ENCODE results near the gene TTLL8. TPM values are rescaled to one million over a fixed set of nuclear protein-coding genes. Genes with fewer than 3 reads are reported as not detected.

The TTLL8 gene
- total RNA-seq, 1 donor, result 0.27 TPM

DNA sequence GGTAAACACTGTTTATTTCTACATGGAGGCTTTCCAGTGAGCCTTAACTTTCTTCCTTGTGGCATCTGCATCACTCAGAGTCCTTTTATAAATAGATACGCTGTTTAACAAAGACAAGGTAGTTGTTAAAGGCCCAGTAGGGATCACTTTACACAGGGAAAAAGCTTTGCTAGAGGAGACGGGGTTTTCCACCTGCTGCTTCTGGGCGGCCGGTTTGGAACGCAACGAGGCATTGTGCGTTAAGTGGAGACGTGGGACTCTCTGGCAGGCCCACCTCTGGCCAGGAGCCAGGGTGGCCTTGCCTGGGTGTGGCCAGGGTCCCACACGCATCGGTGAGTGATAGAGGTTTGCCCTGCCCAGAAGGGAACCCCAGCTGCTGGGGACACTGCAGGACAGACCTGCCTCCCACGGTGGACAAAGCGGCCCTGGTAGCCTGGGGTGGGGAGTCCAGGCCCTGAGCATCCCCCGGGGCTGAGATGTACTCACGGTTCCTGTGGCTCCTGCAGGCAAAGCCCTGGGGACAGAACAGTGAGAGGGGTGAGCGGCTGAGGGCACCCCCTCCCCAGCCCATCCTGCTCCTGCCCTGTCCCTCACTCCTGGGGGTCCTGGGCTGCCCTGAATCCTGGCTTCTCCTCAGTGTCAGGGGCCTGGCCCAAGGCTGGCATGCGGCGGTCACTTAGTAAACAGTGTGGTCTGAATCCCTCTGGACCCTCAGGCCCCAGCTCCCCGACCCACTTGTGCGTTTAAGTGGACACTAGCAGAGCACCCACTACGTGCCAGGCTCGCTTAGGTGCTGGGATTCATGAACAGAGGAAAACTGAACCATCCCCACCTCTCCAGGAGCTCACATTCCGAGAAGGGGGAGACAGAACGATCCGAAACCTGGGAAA is 49.7 kb downstream of the TTLL8 start:
- no peak for DNase-seq (ENCODE audit: low read depth in 2 of 3, low spot score in 2 of 3)

DNA sequence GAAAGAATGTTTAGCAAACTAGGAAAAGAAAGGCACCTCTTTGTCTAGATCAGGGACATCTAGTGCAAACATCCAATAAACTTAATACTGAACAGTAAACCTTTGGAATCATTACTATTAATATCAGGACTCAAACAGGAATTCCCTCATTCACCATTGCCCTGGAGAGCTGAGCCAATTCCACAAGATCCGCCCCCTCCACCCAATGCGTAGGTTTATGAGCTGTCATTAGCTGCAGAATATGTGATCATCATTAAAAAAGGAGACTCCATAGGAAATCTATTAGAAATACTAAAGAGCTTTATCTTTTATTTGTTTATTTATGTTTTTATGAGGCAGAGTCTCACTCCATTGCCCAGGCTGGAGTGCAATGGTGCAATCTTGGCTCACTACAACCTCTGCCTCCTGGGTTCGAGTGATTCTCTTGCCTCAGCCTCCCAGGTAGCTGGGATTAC is 51.0 kb downstream of the TTLL8 start:
- DNase-seq (ENCODE audit: low read depth in 2 of 3, low spot score in 2 of 3), result no peak

DNA sequence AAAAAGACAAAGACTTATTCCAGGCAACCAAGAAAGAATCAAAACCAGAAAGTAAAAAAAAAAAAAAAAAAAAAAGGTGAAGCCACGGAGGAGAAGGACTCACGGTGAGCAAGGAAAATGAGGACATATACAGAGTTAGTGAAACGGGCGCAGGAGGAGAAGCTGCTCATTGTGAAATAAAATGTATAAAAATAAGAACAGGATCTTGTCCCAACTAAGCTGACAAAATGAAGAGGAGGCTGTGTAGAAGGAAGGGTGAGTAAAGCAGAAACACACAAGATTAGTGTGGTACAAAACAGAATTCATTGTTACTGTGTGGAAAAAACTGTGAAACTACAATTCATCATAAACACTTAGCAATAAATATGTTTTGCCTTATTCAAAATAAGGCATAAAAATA is 53.2 kb downstream of the TTLL8 start:
- DNase-seq (ENCODE audit: low read depth in 2 of 3, low spot score in 2 of 3), result no peak

DNA sequence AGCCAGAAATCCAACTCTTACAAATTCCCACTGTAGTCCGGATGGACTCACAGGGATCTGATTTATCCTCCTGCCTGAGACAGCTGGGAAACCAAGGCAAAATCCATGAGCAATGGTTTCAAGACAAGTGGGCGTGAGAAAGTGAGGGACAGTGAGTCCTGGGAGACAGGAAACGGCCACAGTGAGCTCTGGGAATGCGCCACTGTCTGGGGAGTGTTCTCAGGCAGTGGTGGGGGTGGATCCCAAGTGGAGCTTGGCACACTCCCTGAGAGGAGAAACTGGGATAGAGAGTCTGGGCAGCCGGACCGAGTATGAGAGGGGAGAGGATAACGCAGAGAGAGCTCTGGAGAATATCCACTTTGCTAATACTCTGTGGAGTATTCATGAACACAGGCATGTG is 55.3 kb downstream of the TTLL8 start:
- DNase-seq (ENCODE audit: low read depth in 2 of 3, low spot score in 2 of 3), result no peak

DNA sequence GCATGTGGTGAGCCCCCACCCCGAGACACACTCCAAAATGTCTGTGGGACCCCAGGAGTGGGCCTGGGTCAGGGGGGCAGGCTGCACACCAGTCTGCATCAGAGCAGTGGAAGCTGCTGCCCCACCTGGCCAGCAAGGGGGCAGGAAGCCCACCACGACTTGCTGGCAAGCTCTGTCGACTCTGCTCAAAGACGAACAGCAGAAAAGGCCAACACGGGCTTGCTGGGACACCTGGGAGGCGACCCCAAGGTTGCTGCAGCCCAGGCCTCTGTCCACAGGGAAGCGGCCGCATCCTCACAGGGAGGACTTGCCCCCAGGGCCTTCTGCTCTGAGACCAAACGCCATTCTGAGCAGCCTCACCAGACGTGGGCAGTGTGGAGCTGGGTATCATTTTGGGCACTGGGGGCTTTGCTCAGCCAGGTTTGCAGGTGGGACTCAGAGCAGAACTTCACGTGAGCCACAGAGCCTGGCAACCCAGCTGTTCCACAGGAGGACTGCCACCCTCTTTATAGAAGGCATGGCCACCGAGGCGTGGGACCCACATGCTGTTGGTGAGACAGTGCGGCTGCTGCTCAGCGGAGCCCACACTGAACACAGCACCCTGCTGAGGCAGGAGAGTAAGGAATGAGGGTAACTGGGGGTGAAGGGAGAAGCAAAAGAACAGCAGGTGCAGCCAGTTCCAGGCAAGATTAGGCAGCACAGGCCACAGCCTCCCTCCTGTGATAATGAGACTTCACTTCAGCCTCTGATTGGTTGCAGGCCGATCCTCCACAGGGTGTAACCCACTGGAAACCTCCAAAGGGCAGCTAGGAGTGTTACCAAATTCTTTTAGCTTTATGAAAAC is 56.5 kb downstream of the TTLL8 start:
- DNase-seq (ENCODE audit: low read depth in 2 of 3, low spot score in 2 of 3), result no peak

DNA sequence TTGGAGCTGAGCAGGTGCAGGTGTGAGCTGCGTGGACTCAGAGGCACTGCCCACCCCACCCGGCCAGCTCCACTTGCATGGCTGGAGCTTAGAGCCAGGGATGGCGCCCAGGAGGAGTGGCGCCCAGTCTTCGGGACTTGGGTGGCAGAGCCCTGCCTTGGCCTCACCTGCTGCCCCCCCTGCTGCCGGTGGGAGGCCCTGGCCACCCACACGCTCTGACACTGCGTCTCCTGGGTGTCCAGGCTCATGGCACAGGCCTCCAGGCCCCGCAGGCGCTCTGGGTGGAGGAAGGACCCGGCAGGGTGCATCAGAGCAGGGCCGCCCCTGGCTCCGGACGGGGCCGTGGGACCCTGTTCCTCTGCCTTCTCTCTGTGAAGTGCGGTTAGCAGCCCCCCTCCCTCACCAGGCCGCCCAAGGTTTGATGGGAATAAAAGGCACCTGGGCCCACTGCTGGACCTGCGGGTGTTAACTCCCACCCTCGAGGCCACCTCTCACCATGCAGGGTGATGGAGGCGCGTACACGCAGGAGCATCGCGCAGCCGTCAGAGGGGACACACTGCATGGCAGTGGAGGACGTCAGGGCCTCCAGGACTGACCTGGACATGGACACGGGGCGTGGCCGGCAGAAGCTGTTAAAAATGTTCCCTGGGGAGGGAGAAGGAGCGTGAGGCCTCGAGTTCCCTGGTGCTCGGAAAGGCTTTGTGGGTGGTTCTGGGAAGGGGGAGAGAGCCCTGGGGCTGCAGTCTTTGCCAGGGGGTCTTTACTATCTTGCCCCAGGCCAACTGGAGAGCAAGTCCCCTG is 57.3 kb downstream of the TTLL8 start:
- no peak for DNase-seq (ENCODE audit: low read depth in 2 of 3, low spot score in 2 of 3)

DNA sequence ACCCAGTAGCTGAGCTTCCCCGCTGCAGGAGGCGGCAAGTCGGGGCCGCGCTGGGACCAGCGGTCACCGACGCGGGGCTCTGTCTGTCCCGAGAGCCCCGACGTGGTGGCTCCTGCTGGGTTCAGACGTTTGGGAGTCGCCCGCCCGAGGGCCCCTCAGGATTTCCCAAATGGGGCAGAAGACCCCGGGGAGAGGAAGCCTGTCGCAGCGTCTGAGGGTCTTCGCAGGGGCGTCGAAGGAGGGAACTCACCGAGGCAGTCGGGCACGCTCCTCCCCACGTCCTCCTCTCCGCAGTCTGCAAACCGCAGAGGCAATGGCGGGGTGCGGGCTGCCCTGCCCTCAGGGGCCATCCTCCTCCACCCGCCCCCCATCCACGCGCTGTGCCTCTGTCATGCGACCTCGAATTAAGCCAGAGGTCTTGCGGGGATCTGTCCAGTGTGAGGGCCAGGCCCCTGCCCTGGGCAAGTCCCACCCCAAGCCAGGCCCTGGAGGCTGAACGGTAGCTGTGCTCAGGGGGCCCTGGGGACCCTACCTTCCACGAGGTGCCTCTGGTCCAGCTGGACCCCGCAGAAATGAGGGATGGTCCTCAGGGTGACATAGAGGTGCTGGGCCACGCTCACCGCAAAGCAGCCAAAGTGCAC is 58.0 kb downstream of the TTLL8 start:
- DNase-seq (ENCODE audit: low read depth in 2 of 3, low spot score in 2 of 3), result no peak

DNA sequence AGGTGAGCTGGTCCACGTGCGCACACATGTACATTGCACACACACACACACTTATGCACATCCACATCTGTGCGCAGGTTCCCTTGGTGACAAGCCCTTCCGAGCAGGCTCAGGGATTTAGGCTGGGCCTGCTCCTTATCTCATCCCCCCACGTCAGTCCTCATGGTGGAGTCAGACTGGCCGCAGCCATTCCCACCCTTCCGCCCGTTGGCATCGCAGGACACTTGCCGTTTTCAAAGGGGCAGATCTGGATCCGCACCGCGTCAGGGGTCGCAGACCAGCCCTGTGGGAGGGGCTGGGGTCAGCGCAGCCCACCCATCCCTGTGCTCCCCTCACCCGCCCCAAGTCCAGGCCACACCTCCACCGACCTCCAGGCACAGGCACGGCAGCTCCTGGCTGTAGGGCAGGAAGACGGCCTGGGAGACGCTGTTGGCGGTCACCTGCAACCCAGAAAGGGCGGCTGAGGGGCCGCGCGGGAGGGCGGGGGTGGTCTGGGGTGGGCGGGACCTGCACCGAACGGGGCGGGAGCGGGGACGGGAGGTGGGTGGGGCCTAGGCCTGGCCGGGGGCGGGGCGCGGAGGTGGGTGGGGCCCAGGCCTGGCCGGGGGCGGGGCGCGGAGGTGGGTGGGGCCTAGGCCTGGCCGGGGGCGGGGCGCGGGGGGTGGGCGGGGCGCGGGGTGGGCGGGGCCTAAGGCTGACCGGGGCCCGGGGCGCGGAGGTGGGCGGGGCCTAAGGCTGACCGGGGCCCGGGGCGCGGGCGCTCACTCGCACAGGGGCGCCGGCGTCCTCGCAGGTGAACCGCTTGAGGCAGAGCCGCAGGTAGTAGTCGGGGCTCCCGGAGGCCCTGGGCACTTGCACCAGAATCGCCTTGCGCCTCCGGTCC is 58.8 kb downstream of the TTLL8 start:
- DNase-seq (ENCODE audit: low read depth in 2 of 3, low spot score in 2 of 3), result no peak

DNA sequence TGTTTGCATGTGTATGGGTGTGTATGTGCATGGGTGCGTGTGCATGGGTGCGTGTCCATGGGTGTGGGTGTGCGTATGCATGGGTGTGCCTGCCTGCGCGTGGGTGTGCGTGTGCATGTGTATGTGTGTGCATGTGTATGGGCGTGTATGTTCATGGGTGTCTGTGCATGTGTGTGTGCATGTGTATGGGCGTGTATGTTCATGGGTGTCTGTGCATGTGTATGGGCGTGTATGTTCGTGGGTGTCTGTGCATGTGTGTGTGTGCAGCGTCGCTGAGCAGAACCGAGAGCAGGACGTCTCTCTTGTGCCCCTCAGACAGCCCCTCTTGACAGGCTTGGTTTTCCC is 59.4 kb downstream of the TTLL8 start:
- DNase-seq (ENCODE audit: low read depth in 2 of 3, low spot score in 2 of 3), result no peak

DNA sequence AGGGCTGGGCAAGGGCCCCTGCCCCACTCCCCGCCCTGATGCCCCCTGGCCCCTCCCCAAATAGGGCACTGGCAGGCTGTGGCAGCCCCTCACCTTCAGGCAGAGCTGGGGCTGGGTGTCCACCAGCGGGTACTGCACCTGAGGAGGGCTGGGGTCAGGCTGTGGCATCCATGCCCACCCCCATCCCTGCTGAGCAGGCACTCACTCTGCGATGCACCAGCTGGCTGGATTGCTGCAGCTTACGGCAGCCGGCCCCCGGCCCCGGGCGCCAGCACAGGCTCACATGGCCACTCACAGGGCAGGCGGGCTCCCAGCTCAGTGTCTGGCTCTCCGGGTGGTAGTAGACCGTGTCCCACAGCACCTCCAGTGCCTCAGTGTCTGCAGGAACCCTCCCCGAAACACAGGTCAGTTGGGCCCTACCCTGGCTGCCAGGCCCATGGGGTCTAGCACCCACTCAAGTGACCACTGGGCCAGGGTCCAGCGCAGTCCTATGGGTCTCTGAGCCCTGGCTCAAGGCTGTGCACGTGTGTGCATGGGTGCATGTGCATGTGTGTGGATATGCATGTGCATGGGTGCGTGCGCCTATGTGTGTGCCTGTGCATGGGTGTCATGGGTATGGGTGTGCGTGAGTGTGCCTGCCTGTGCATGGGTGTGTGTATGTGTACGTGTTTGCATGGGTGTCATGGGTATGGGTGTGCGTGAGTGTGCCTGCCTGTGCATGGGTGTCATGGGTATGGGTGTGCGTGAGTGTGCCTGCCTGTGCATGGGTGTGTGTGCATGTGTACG is 60.0 kb downstream of the TTLL8 start:
- DNase-seq (ENCODE audit: low read depth in 2 of 3, low spot score in 2 of 3), result no peak

DNA sequence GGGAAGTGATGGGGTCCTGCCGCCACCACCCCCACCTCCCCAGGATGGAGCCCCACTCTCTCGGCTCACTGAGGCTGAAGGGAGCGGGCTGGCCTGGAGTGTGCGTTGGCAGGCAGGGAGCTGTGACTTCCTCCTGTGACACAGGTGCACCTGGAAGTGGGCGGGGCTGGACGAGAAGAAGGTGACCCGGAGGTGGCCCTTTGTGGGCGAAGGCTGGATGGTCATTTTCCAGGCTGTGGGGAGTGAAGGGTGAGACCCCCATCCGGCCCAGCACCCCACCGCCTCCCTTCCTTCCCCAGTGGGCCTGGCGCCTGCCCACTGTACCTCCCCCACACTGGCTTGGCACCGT is 60.9 kb downstream of the TTLL8 start:
- DNase-seq (ENCODE audit: low read depth in 2 of 3, low spot score in 2 of 3), result no peak

DNA sequence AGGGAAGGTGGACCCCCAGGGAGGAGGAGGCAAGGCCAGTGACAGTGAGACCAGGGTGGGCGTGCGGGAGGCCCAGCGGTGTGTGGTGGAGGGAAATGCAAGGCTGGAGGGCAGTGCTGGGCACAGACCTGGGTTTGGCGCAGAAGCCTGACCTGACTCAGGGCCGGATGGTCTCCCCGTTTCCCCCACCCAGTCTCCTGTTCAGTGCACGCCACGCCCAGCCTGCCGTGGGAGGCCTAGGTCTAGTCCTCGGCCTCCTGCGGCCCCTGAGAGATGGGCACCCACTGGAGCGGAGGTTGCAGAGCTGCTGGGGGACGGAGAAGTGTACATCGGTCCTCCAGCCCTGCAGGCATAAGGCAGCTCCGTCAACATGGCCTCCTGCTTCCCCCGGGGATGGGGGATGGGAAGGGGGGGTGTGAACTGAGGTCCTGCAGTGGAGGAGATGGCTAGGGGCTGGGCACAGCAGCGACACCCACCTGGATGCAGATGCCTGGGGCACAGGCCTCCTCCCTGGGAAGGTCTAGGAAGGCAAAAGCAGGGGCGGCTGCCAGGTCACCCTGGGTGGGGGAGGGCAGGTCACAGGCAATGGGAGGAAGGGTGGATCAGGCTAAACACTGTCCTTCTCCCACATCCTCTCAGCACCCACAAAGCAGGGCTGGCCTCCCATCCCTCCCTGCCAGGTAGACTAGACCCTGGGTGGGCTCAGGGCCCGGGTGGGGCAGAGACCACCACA is 61.4 kb downstream of the TTLL8 start:
- DNase-seq (ENCODE audit: low read depth in 2 of 3, low spot score in 2 of 3), result no peak

DNA sequence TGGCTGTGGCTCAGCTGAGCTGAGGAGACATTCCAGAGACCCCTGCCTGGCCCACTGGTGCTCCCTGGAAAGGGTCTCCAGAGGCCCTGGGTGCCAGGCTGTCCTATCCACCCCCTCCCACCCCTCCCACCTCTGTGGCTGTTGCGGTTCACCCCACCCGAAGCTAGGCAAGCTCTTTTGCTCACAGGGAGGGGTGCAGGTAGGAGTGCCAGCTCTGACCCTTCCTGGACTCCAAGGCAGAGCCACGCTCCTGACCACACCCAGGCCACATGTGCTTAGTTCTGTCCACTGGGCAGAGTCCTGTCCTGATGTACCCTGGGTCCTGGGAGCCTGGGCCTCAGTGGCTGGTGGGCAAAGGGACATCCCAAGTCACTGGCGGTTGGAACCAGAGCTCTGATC is 62.0 kb downstream of the TTLL8 start:
- DNase-seq (ENCODE audit: low read depth in 2 of 3, low spot score in 2 of 3), result no peak

DNA sequence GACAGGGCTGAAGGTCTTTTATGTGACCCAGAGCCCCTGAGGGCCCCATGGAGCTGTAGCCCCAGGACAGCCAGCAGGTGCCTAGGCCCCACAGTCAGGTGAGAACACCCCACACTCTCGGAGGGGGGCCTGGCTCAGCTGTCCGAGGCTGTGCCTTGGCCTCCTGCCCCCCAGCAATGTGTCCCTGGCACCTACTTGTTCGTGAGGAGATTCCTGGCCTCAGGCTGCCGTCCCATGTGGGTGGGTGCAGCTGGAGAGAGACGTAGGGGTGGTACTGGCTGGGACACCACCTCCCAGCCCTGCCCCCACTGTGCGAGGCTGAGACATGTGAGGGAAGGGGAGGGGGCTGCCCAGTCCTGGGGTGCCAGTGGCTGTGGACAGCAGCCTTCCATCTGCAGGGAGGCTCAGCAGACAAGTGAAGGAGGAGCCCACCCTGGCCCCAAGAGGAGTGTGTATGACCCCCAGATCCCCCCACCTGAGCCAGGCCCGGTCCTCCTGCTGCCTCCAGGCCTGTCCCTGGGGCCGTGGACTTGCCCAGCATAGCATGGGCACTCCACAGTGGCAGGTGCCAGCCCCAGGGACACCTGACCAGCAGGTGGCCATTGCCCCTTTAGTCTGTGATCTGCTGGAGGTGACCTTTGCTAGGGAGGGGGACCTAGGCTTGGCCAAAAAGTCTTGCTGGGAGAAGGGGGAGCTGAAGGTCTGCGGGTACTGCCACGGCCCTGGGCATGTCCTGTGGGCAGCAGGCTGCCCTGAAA is 62.6 kb downstream of the TTLL8 start:
- no peak for DNase-seq (ENCODE audit: low read depth in 2 of 3, low spot score in 2 of 3)

DNA sequence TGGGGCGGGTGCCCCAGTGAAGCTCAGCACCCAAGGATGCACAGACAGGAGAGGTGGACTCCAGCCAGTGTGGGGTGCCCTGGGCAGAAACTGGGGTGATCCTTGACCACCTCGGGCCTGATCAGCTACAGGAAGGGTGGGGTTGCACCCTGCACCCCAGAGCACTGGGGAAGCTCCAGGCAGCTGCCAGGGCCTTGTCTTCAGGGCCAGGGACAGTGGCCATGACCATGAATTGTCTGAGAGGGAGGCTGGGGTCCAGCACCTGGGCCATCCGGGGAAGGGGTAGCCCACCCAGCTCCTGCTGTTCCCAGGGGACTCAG is 63.1 kb downstream of the TTLL8 start:
- DNase-seq (ENCODE audit: low read depth in 2 of 3, low spot score in 2 of 3), result no peak

DNA sequence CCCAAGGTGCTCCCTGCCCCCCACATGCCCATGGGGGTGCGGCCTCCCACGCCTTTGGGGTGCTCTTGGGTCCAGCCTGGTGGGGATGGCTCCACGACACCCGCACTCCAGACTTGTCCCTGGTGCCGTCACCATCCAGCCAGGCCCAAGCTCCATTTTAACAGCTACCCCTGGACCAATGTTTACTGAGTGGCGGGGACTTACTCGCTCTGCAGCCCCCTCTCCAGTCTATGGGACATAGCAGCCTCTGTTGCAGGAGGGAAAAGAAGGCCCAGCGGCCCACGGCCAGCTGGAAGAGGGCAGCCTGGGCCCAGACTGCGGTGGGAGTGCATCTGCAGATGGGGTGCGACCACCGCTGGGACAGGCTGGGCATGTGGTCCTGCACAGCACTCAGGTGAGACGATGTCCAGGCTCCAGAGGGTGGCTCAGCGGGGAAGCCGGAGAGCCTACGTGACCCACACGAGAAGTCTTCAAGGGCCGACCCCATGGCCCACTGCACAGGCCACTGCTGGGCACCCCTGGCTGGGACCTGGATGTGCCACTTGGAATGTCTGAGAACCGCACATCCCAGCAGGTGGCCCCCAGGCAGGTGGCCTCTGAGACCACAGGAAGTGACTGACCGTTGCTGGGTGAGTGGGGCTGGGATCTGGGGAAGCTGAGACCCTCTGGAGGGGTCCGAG is 63.6 kb downstream of the TTLL8 start:
- DNase-seq (ENCODE audit: low read depth in 2 of 3, low spot score in 2 of 3), result no peak
